Hepatic stellate cell (primary cell): Measurements from ENCODE around the gene MYORG.

Source experiments
- DNase-seq: peaks from one replicate; pipeline ENCODE4 v3.0.0; 2011; ENCODE audit warnings: low spot score

MYORG gene

DNA sequence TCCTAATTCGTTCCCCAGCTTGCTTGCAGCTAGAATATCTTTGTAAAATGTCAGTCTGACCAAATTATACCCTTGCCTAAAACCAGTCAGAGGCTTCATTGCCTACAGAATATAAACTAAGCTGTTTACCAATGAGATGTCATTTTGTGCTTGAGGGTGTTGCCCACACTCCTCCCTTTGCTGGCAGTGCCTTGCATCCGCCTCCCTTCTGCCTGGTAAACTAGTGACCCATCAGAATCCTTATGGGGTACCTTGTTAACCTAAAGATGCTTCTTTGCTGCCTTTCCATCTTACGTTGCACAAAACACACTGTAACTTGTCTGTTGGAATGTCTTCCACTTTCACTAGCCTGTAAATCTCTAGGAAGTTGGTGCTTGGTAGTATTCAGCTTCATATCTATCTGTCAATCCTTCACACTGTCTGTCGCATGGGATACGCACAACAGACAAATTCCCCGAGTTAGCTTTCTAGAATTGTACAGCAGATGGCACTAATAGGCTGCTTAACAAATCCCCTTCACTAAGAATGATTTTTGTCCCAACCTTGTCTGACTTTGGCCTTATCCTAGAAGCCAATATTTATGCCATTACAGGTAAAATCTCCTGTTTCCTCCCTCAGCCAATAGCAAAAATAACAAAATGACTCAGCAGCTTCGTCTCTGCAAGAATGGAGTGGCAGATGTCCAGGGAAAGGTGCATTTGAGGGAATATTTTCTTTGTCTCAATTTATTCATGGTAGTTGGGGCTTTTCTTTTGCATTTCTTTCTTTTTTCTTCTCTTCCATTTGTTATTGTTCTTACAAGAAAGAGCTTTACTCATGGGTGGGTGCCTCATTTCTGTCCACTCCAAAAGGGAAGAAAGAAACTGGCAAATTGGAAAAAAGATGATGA lies 44.4 kb downstream of the MYORG start:
- DNase-seq: peak; percentile 33

DNA sequence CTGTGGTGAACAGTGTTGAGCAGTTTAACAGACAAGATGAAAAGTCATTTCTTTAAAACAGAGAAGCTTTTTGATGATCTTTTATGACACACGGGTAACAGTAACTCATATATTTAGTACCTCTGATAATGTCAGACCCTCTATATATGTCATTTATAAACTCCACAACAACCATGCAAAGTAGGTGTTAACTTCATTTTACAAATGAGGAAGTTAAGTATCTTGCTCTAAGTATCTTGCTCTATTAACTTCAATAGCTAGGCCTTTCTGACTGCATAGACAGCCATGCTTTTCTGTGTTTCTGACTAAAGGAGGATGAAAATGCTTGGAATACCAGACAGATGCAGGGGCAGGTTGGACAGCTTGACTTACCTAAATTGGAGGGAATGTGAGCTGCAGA lies 45.5 kb downstream of the MYORG start:
- no peak for DNase-seq

DNA sequence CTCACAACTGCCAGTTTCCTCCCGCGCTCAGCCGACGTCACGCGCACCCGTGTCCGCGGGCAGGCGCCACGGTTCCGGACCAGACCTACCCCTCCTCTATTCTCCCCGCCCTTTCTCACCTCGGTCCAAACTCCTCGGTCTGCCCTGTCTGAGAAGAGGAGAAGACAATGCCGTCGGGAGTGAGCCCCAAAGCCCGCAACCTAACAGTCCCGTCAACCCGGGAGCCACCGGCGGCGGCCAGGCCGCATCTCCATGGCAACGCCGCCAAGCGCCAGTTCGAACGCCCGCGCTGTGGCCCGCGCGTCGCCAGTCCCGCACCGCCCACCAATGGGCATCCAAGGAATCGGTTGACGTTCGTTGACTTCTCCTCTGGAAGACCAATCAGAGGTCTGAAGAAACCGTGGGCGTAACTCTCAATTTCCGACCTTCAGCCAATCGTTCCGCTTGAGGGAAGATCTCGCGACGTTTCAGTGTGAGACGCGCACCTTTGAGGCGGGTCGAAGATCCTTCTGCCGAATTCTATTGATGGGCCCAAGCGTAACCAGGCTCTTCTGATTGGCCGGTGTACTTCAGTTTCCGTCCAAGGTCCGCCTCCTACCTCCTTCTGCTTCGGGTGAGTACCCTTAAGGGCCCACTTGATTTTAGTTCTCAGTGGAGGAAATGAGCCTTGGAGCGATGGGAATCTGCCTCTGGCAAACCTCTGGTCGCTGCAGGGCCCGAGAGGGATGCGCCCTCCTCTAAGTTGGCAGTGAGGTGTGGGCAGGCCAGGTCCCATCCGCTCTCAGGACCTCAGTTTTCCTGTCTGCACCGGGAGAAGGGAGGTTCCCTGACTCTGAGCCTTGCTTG lies 47.5 kb downstream of the MYORG start, which contains the start of the genes KIF24 and NUDT2:
KIF24 (minus strand) TSS at position 282 of the 846 bp plus-strand sequence. CDS start 17,922 bp downstream, outside the sequence.
NUDT2 (plus strand) TSS at position 583 of the 846 bp plus-strand sequence. CDS start 9,471 bp downstream, outside the sequence.
- DNase-seq: peak; percentile 97

DNA sequence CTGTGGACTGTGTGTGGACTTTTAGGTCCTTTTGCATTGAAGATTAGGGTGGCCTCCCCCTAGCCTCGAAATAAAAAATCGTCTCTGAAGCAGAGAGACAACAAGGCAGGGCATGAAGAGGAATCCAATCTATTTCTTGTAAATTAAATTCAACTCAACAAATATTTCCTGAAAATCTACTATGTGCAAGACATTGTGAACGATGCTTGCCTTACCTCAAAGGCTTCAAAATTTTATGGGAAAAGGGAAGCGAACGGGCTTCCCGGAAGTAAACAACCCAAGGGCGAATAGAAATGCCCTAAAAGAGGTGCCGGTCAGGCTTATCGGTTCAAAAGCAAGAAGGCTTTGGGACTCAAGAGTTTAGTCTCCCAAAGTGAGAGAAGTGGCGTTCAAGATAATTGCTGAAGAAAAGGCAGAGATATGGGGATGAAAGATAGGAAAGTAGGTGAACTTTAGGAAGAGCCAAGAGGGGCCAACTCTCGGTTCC lies 48.2 kb downstream of the MYORG start:
- DNase-seq: peak; percentile 26

DNA sequence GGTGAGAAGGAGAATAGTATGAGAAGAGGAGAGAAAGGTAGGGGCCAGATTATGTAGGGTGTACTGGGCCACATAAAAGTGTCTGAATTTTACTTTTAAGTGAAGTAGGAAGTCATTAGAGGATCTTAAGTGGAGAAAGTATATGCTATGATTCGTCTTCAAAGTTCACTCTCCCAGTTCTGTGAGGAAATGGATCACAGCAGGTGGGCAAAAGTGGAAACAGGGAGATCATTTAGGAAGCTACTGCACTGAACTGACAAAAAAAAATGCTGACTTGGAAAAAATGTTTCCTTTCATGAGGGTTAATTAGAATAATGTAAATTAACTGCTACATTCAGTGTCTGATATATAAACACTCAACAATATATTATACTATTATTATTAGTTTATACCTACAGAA lies 50.0 kb downstream of the MYORG start:
- DNase-seq: no peak

DNA sequence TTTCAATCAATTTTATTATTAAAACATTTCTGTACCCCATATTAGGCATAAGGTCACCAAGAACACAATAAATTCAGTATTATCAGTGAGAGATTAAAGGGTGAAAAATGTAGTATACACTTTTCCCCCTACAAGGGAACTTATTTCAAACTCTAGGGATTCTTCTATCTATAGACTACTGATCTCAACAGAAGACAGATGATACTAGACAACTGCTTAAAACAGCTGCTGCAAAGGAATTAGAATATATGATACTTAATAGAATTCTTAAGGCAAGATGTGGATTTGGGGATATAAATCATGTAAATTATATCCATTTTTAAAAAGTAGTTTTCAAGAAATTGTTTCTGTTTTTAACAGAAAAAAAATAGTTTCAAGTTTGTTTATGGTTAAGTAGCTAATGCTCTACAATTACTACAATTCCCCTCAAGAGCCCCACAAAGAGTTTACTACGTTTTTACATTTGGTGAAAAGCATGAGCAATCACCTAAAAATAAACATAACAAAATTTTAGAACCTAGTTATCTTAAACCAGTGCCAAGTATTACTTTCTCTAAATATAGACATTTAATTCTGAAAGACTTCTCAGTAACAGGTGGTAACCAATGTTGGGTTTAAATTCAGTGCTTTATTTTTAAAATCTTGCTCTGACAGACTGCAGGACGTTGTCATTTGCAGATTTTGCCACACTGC lies 53.7 kb downstream of the MYORG start:
- no peak for DNase-seq

DNA sequence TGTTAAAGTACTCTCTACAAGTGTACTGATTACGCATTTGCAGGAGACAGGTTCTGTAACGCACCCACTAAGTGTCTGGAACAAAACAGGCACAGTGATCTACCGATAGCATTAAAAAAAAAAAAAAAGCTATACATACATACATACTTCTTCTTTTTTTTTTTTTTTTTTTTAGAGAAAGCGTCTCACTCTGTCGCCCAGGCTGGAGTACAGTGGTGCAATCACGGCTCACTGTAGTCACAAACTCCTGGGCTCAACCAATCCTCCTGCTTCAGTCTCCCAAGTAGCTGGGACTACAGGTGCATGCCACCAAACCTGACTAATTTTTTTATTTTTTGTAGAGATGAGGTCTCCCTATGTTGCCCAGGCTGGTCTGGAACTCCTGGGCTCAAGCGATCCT lies 55.2 kb downstream of the MYORG start:
- no peak for DNase-seq

DNA sequence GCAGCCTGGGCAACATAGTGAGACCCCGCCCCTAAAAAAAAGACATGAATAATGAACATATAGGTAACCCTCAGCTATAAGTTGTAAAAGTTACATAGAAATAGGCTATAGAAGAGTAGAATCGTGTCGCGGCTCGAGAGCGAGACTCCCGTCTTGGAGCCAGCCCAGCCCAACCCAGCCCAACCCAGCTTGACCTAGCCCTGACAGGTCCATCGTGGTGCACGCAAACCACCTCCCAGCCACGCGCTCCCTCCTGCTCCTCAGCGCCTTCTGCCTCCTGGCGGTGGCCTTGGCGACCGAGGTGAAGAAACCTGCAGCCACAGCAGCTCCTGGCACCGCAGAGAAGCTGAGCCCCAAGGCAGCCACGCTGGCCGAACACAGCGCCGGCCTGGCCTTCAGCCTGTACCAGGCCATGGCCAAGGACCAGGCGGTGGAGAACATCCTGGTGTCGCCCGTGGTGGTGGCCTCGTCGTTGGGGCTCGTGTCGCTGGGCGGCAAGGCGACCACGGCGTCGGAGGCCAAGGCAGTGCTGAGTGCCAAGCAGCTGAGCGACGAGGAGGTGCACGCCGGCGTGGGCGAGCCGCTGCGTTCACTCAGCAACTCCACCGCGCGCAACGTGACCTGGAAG lies 58.4 kb downstream of the MYORG start:
- DNase-seq: no peak

DNA sequence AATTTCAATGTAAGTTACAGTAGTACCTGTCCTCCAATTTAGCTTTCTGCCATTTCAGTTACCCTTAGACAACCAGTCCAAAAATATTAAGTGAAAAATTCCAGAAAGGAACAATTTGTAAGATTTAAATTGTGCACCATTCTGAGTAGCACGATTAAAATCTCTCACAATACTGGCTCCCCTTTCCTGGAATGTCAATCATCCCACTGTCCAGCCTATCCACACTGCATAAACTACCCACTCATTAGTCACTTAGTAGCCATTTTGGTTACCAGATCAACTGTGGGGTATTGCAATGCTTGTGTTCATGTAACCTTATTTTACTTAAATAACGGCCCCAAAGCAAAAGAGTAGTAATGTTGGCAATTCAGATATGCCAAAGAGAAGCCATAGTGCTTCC lies 59.3 kb downstream of the MYORG start:
- DNase-seq: no peak
